GM21576 (cell line): ENCODE results near the gene CATSPERZ.
"Not testable (repeated sequence)": the region's sequence is repeated elsewhere in the genome, so short reads cannot be mapped to it uniquely, and the experiment has no call there.

Experiments
- ATAC-seq: cut with Tn5 transposase; IDR thresholded peaks from one replicate; pipeline ENCODE4 v1.9.1; 2021; ENCODE audit warnings: mild to moderate bottlenecking, moderate library complexity; ENCODE audit not compliant: unreplicated experiment

CATSPERZ gene

DNA sequence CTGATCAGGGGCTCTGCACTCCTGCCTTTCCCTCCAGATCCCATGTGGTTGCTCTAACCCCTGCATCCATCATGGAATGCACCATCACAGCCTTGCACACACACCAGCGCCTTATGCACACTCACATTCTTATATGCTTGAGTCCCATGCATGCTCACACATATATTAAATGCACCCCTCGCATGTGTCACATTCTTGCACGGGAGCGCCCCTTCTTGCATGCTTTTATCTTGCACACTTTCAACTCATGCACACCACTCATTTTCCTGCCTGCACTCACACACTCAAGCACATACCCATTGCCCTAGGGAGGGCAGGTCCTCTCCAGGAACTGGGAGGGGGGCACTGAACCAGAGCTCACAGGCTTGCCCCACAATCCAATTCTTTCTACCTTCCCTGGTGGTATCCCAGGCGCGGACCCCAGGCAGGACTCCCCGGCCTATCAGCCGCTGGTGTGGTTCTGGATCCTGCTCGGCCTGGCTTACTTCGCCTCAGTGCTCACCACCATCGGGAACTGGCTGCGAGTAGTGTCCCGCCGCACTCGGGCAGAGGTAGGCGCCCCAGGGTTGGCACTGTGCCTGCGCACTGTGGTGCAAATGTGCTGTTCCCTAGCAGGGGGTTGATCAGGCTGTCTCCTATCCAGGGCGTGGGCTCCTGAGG is 2.3 kb upstream of the CATSPERZ start:
- ATAC-seq, result no peak

DNA sequence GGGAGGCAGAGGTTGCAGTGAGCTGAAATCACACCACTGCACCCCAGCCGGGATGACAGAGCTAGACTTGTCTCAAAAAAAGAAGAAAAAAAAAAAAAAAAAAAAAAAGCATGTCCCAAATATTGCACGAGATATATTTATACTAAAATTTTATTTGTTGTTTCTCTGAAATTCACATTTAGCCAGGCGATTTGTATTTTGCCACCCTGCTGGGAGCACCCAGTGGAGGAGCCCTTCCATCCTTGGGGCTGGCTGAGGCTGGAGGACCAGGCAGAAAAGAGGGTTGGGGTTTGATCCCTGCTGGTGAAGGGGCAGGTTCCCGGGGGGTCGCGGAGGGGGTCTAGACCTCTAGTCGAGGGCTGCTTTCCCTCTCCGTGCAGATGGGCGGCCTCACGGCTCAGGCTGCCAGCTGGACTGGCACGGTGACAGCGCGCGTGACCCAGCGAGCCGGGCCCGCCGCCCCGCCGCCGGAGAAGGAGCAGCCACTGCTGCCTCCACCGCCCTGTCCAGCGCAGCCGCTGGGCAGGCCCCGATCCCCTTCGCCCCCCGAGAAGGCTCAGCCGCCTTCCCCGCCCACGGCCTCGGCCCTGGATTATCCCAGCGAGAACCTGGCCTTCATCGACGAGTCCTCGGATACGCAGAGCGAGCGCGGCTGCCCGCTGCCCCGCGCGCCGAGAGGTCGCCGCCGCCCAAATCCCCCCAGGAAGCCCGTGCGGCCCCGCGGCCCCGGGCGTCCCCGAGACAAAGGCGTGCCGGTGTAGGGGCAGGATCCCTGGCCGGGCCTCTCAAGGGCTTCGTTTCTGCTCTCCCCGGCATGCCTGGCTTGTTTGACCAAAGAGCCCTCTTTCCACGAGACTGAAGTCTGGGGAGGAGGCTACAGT is 952 bp upstream of the CATSPERZ start:
- ATAC-seq, result no peak

DNA sequence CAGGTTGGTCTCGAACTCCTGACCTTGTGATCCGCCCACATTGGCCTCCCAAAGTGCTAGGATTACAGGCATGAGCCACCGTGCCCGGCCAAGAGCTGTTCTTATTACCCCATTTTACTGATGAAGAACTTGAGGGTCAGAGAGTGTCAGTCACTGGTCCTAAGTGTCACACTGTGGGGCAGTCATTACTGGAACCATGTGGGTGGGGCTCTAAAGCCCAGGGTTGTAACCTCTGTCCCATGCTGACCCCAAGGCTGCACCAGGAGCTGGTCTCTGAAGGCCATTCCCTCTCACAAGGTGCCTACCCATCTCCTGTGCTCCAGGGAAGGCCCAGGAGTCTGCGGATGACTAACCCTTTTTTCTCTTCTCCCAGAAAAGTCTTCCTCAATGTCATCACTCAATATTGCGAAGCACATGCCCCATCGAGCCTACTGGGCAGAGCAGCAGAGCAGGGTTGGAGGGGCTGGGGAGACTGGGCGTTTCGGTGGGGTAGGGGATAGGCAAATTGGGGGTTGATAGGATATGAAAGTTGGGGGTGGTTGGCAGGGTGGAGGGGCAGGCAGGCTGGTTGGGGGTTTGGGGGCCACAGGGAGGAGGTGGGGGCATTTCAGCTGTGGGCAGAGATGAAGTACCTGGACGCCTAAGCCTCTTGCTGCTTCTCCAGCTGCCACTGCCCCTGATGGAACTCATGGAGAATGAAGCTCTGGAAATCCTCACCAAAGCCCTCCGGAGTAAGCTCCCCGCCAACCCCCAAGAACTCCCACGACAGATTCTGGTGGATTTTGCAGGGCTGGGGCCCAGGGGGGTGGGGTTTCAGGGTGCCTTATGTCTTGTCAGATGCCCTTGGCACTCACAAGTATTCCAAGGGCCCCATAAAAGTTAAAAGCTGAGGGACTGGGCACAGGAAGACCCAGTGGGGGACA is 3.2 kb downstream of the CATSPERZ start:
- no peak for ATAC-seq

DNA sequence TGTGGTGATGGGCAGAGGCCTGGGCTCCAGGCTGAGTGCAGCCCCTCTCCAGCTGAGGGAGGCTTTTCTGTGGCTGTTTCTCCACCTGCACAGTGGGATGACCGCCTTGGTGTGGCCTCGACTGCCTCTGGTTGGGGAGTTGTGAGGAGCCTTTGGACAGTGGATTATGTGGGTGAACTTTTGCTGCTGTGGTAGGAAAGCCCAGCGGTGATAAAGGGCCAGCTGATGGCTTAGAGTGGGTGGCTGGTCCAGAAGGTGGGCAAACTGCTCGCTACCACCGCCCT is 3.8 kb downstream of the CATSPERZ start:
- ATAC-seq, result no peak

DNA sequence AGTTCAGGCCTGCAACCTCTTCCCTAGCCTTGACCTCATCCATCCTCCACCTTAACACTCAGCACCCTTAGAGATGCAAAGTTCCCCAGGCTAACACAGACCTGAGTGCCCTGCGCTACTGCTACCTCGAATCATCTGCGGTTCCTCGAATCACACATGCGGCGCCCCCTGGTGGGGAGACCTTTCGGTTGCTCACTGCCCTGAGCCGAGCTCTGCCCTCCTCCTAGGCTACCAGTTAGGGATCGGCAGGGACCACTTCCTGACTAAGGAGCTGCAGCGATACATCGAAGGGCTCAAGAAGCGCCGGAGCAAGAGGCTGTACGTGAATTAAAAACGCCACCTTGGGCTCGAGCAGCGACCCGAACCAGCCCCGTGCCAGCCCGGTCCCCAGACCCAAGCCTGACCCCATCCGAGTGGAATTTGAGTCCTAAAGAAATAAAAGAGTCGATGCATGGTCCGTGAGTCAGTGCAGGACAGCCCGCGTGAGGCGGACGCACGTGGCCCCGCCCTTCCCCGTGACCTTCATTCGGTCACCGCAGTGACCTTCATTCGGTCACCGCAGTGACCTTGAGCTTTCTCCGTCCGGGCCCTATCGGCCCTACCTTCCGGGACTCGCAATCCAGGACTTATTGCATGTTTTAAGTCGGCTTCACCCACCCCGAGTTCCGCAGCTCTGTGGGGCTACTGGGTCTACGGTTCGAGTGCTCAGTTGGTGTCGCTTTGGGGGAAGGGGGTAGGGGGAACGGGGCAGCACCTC is 4.3 kb downstream of the CATSPERZ start:
- peak; percentile 34 for ATAC-seq

DNA sequence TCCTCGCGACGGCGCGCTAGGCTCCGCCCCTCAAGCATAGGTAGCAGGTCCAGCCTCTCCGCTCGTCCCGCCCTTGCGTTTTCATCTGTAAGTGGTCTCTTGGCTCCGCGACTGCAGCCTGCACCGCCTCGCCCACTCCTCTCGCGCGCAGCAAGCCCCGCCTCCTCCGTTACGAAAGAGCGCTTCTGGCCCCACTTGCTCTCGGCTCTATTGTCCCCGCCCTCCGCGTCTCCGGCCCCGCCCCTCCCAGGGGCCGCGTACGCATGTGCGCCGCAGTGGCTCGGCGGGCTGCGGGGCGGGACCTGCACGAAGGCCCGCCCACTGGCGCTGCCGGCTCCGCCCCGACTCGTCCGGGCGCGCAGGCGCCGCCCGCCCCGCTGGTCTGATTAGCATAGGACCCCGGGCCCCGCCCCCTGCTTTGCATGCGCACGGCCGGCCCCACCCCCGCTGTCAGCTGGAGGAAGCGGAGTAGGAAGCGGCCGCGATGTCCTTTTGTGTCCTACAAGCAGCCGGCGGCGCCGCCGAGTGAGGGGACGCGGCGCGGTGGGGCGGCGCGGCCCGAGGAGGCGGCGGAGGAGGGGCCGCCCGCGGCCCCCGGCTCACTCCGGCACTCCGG is 5.0 kb downstream of the CATSPERZ start, which contains the start of gene ESRRA:
Gene ESRRA, plus strand, starts transcription at position 450 of the 616 bp plus-strand sequence. CDS start 1,656 bp downstream, outside the sequence.
- peak; percentile 77 for ATAC-seq

DNA sequence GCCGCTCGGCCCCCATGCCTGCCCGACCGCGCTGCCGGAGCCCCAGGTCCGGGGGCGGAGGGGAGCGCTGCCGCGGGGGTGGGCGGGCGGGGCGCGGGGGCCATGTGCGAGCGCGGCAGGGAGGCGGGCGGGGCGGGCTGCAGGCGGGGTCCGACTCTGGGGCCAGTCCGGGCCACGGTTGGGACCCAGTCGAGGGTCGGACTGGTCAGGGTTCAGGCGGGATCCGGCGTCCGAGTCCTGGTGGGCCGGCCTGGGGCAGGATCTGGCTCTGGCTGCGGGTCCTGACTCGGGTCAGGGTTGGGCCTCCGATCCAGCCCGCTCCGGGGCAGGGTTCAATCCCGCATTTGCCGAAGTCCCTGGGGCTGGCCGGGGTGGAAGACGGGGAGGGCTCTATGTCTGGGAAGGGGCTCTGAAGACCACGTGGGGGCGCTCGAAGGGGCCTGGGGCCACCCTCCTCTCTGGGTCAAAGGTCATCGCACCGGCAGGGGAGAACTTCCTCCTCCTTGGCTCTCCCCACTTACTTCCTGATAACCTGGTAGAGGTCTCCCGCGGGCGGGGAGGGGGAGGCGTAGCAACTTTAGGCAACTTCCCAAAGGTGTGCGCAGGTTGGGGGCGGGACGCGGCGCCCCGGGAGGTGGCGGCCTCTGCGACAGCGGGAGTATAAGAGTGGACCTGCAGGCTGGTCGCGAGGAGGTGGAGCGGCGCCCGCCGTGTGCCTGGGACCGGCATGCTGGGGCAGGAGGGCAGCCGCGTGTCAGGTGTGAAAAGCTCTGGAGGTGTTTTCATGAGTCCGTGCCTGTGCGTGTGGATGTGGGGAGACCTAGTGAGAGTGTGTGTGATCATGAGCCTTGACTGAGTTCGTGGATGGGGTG is 5.8 kb downstream of the CATSPERZ start:
- peak; percentile 17 for ATAC-seq

DNA sequence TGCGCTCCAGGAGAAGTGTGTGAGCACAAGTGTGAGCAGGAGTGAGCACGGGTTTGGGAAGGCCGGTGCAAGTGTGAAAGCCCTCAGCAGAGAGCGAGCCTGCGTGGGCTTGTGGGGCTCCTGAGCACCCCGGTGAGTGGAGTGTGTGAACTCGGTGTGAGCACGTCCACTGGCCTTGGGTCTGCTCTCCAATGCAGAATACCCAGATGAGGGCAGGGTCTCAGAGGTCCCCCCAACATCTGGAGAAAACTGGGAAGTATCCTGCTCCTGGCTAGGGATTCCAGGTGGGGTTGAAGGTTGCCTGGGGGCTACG is 6.4 kb downstream of the CATSPERZ start:
- ATAC-seq, result no peak

DNA sequence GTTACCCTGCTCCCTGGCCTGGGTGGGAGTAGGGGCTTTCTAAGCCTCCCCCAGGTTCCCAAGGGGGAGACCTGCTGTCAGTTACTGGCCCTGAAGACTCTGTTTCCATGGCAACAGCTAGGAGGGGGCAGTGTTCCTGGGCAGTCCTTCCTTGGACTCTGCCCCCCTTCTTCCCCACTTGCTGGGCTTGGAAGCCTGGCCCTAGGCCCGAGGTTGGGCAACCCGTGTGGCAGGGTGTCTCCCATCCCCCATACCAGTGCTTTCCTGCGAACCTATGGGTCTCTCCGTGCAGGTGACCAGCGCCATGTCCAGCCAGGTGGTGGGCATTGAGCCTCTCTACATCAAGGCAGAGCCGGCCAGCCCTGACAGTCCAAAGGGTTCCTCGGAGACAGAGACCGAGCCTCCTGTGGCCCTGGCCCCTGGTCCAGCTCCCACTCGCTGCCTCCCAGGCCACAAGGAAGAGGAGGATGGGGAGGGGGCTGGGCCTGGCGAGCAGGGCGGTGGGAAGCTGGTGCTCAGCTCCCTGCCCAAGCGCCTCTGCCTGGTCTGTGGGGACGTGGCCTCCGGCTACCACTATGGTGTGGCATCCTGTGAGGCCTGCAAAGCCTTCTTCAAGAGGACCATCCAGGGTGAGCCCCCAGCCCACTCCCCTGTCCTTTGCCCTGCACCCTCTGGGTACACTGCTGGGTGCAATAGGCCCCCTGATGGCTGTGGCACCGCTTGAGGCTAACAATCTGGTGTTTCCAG is 6.9 kb downstream of the CATSPERZ start:
- ATAC-seq, result no peak

DNA sequence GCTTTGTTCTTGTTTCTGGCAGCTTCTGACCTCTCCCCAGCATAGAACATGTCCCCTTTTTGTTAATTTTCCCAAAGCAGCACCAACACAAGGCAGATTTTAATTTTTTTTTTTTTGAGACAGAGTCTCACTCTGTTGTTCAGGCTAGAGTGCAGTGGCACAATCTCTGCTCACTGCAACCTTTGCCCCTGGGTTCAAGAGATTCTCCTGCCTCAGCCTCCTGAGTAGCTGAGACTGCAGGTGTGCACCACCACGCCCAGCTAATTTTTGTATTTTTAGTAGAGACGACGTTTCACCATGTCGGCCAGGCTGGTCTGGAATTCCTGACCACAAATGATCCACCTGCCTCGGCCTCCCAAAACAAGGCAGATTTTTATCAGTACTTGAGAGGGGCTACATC is 7.6 kb downstream of the CATSPERZ start:
- not testable (repeated sequence) for ATAC-seq

DNA sequence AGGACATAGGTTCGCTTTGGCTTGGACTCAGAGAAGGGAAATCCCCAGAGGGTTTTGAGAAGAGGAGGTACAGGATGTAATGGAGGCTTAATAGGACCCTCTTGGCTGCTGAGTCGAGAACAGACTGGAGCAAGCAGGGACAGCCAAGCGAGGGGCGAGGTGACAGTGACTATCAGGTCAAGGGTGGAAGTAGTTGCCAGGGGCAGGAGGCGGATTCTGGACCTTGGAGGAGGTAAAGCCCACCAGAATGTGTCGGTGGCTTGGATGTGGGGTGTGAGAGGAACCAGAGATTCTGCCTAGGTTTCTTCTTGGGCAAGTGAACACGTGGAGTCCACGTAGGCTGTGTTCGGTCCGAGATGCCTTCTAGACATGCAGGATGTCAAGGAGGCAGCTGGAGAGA is 12.8 kb downstream of the CATSPERZ start:
- no peak for ATAC-seq

DNA sequence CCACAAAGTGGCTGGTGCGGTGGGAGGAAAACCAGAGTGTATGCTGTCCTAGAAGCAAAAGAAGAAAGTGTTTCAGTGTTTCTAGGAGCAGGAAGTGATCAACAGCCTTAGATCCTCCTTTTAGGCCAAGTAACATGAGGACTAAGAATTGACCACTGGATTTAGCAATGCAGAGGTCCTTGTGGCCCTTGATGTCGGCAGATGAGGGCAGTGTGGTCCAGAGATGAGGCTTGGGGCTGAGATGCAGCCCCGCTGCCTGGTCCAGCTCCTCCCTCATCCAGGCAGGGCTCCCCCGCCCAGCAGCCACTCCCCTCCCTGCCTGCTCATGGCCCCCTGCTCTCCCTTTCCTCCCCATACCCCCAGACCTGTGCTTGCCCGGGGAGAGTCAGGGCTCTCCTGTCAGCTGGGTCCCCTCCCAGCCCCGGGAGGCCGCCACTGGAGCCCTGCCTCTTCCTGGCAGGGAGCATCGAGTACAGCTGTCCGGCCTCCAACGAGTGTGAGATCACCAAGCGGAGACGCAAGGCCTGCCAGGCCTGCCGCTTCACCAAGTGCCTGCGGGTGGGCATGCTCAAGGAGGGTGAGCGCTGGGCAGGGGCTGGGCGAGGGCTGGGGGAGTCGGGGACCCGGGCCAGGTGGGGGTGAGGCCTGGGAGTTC is 13.5 kb downstream of the CATSPERZ start:
- no peak for ATAC-seq

DNA sequence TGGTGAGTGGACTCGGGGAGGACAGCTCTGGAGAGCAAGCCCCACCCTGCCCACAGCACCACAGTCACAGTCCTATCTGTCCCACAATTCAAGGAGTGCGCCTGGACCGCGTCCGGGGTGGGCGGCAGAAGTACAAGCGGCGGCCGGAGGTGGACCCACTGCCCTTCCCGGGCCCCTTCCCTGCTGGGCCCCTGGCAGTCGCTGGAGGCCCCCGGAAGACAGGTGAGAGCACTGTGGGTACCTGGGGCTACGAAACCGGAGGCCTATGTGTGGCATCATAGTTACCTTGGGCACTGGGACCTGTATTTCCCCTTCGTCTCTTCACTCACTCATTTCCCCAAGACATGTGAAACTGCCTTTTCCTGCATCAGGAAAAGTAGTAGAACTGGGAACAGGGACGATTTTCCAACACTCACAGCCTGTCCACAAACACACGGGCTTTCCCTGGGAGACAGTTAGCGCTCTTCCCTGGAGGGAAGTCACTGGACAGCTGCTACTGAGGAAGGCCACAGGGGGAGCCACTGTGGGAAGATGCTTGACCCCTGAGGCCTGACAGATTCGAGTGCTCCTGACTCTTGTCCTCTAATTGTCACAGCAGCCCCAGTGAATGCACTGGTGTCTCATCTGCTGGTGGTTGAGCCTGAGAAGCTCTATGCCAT is 14.1 kb downstream of the CATSPERZ start:
- no peak for ATAC-seq

DNA sequence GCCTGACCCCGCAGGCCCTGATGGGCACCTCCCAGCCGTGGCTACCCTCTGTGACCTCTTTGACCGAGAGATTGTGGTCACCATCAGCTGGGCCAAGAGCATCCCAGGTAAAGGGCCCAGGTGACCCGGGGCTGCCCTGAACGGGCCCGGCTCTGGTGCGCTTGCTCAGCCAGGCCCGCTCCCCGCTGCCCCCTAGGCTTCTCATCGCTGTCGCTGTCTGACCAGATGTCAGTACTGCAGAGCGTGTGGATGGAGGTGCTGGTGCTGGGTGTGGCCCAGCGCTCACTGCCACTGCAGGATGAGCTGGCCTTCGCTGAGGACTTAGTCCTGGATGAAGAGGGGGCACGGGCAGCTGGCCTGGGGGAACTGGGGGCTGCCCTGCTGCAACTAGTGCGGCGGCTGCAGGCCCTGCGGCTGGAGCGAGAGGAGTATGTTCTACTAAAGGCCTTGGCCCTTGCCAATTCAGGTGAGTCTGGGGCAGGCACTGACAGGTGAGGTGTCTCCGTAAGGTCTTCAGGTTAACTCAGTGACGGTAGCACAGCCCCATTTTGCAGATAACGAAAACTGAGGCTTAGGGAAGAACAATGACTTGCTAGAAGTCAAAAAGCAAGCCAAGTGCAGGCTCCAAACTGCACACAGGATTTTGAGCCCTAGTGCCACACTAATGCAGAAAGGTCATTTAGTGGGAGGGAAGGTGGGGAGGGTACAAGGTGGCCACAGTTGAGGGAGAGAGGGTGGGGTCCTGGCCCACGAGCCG is 14.8 kb downstream of the CATSPERZ start:
- no peak for ATAC-seq

DNA sequence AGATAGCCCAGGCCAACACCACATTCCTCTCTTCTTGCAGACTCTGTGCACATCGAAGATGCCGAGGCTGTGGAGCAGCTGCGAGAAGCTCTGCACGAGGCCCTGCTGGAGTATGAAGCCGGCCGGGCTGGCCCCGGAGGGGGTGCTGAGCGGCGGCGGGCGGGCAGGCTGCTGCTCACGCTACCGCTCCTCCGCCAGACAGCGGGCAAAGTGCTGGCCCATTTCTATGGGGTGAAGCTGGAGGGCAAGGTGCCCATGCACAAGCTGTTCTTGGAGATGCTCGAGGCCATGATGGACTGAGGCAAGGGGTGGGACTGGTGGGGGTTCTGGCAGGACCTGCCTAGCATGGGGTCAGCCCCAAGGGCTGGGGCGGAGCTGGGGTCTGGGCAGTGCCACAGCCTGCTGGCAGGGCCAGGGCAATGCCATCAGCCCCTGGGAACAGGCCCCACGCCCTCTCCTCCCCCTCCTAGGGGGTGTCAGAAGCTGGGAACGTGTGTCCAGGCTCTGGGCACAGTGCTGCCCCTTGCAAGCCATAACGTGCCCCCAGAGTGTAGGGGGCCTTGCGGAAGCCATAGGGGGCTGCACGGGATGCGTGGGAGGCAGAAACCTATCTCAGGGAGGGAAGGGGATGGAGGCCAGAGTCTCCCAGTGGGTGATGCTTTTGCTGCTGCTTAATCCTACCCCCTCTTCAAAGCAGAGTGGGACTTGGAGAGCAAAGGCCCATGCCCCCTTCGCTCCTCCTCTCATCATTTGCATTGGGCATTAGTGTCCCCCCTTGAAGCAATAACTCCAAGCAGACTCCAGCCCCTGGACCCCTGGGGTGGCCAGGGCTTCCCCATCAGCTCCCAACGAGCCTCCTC is 15.7 kb downstream of the CATSPERZ start:
- not testable (repeated sequence) for ATAC-seq
